Mononuclear cell (primary cell): ENCODE measurements around the gene TTC28. TPM values are rescaled to one million over a fixed set of nuclear protein-coding genes. Genes with fewer than 3 reads are reported as not detected.

ENCODE experiments used
- H3K27me3 ChIP-seq: 2 replicates; pipeline ENCODE4 v1.6.0; 2011; ENCODE audit warnings: low read length, control low read depth; ENCODE audit not compliant: insufficient read depth
- H3K4me1 ChIP-seq: 2 replicates; pipeline ENCODE4 v1.5.1; 2011; ENCODE audit warnings: mild to moderate bottlenecking, low read length, control low read depth; ENCODE audit not compliant: insufficient read depth
- H3K4me3 ChIP-seq: 2 replicates; pipeline ENCODE4 v1.5.1; 2011; ENCODE audit warnings: mild to moderate bottlenecking, low read length, moderate library complexity
- H3K9me3 ChIP-seq: 2 replicates; pipeline ENCODE4 v1.5.1; 2011; ENCODE audit warnings: low read depth, mild to moderate bottlenecking, control low read depth, low read length
- total RNA-seq: library from RNA; depleted of rRNA; stranded (reverse); fragments of >200 nt; gene quantifications from one replicate; pipeline ENCODE4 v1.2.3, GENCODE V29; 2012

TTC28 gene
- total RNA-seq, 1 donor, result 1.5 TPM

- Histone ChIP-seq H3K9me3 (no peaks in the 10 kb centered on the region), H3K4me1 (no peaks in the 10 kb centered on the region), H3K27me3 (peaks cover 2% of the 10 kb centered on the region), H3K4me3 (no peak overlapping the region)
These were observed 259.7 kb downstream of the TTC28 start for GRCh38 chr22:28419919-28420318.

DNA sequence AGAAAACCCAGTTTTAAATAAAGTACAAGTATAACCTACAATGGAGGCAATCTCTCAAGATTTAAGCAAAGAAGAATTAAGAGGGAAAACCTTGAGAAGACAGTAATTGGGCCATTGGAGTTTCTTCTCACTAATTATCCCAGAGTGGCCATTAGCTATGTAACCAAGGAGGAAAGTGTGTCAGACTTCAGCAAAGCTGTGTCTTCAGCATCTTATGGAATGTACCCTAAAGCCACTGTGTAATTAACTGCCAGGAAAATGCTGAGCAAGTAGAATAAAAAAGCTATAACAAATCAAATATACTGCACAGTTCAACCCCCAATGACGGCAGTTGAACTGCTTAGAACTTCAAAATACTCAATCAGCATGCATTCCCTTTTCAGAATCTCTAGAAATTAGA is 261.6 kb downstream of the TTC28 start:
- H3K27me3 ChIP-seq, result no peaks in the 10 kb centered on the region
- H3K4me1 ChIP-seq, result no peaks in the 10 kb centered on the region
- H3K4me3 ChIP-seq, result no peak overlapping the region
- H3K9me3 ChIP-seq, result no peaks in the 10 kb centered on the region

DNA sequence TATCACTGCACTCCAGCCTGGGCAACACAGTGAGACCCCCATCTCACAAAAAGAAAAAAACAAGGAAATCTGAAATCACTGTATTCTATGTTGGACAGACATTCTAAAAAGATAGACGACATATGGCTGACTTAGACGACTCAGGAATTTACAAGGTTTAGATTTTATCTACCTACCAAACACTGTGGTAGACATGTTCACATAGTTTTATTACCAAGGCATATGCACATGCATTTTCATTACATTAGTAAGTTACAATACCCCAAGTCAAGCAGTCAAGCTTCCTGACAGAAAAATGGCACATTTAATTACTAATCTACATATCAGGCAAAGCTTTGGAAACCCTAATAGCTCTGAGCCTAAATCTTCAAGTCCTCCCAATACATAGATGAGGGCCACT is 262.2 kb downstream of the TTC28 start:
- Histone ChIP-seq H3K4me1 (no peaks in the 10 kb centered on the region), H3K4me3 (no peak overlapping the region), H3K27me3 (no peaks in the 10 kb centered on the region), H3K9me3 (no peaks in the 10 kb centered on the region)

DNA sequence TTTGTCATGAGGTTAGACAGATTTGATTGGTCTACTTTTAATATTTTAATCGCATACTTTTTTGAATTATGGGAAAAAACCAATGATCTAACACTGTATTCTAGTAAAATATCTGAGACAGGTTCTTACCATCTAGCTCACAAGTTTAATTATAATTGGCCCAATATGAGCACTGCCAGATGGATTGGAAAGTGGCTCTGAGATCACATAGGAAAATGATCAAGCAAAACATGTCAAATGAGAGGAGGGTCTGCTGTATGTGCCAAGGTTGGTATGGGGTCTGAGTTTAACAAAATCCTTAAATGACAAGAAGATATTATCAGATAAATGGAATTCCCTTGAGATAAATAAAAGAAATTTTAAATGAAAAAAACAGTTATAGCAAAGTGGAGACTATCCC is 264.7 kb downstream of the TTC28 start:
- Histone ChIP-seq H3K27me3 (no peaks in the 10 kb centered on the region), H3K4me3 (no peak overlapping the region), H3K4me1 (no peaks in the 10 kb centered on the region), H3K9me3 (no peaks in the 10 kb centered on the region)

DNA sequence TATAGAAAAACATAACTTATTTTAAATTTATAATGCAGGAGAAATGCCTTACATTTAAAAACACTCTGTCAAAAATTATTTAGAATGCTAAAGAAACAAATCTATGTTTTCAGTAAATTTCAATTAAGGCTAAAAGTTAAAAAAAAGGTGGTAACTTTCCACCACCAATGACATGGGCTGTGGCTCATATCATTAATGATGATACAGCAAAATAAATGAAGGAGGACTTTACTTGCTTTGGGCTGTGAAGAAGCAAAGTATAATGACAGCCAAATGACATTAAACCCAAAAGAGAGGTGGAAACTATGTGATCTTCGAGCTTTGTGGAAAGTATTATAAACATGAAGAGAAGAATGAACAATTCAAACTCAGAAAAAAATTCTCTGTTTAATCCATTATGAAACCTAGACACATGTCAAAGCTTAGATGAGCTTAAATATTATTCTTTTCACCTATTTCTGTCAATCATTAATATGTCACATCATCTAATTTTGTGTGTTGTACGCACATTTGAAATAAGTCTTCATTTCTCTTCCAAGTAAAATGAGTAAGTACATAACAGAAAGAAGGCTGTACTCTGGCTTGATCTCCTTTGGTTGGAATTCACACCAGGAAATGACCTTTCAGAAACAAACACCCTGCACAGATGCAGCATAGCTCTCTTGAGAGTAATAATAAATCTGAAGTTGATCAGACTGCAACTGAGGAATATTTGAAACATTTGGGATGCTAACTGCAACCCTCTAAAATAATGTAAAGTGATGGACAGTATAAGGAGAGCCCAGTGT is 265.8 kb downstream of the TTC28 start:
- Histone ChIP-seq H3K4me1 (no peaks in the 10 kb centered on the region), H3K9me3 (no peaks in the 10 kb centered on the region), H3K27me3 (no peaks in the 10 kb centered on the region), H3K4me3 (no peak overlapping the region)

- H3K27me3 ChIP-seq, result no peaks in the 10 kb centered on the region
- no peaks in the 10 kb centered on the region for H3K9me3 ChIP-seq
- no peaks in the 10 kb centered on the region for H3K4me1 ChIP-seq
- H3K4me3 ChIP-seq, result no peak overlapping the region
These were observed 267.5 kb downstream of the TTC28 start for GRCh38 chr22:28412109-28412508.

DNA sequence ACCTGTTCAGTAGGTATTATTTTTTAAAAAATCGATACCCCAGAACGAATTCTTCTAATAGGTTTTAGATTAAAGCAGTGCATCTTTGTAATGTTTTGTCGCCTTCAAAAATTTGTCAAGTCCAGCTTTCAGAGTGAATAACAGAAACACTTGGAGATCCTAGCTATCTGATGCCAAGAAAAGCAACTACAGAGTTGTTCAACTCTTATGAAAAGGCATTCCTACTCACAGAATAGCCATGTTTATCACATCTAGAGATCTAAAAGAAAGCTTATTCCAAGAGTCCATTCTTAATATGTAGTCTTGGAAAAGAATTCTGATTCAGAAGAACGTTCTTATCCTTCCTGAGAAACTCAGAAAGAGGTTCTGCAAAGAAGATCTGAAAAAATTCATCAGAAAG is 268.5 kb downstream of the TTC28 start:
- Histone ChIP-seq H3K4me1 (no peaks in the 10 kb centered on the region), H3K27me3 (no peaks in the 10 kb centered on the region), H3K9me3 (no peaks in the 10 kb centered on the region), H3K4me3 (no peak overlapping the region)

- Histone ChIP-seq H3K9me3 (no peaks in the 10 kb centered on the region), H3K27me3 (no peaks in the 10 kb centered on the region), H3K4me1 (no peaks in the 10 kb centered on the region), H3K4me3 (no peak overlapping the region)
These were observed 269.4 kb downstream of the TTC28 start for GRCh38 chr22:28410050-28410816.

DNA sequence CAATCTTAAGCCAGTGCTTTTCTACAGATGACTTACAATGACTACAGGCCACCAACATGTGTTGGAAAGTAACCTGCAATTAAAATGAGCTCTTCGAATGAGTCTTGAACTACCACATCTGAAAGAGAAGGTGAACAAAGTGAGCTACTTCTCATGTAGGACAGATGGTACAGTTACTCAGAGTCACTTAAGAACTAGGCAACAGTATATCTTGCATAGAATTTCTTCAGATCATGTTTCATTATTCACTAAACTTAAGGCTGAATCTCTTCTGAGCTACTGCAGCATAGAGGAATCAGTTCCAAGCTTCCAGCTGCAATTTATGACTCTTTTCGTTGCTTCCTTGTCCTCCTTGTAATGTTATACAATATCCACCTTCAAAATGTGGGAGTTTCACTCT is 270.9 kb downstream of the TTC28 start:
- Histone ChIP-seq H3K9me3 (no peaks in the 10 kb centered on the region), H3K4me3 (no peak overlapping the region), H3K27me3 (no peaks in the 10 kb centered on the region), H3K4me1 (no peaks in the 10 kb centered on the region)

GRCh38 chr22:28407645-28408044 is 272.0 kb downstream of the TTC28 start:
- Histone ChIP-seq H3K4me1 (no peaks in the 10 kb centered on the region), H3K4me3 (no peak overlapping the region), H3K27me3 (no peaks in the 10 kb centered on the region), H3K9me3 (no peaks in the 10 kb centered on the region)

DNA sequence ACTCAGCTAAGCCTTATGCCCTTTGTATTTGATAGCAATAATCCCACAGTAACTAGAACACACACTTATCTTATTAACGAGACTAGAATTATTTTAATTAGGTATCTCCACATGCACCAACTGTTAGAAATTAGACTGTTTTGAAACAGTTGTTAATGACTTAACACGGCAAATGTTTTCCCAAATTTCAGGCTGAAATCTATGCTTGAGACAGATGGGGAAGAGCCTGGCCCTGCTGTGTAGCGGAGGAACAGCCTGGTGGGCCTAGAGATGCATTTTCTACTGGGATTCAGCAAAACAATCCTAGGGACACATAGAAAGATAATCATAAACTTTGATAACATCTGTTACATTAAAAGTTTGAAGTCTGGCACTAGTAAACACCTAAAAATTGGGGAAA is 273.4 kb downstream of the TTC28 start:
- H3K4me1 ChIP-seq, result peaks cover 3% of the 10 kb centered on the region
- H3K9me3 ChIP-seq, result no peaks in the 10 kb centered on the region
- no peaks in the 10 kb centered on the region for H3K27me3 ChIP-seq
- no peak overlapping the region for H3K4me3 ChIP-seq

DNA sequence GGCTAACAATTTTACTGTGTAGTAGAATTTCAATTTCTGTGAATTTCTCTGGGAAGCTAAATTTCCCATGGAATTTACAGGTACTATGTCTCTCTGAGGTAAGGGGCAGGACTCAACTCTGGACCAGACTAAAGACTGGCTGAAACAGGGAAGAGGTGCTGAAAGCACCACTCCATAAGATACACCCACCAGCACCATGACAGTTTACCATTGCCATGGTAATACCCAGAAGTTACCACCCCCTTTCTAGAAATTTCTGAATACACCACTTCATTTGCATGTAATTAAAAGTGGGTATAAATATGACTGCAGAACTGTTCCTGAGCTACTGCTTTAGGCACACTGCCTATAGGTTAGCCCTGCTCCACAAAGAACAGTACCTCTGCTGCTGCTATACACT is 274.1 kb downstream of the TTC28 start:
- Histone ChIP-seq H3K4me3 (no peak overlapping the region), H3K9me3 (no peaks in the 10 kb centered on the region), H3K4me1 (peaks cover 5% of the 10 kb centered on the region), H3K27me3 (no peaks in the 10 kb centered on the region)

DNA sequence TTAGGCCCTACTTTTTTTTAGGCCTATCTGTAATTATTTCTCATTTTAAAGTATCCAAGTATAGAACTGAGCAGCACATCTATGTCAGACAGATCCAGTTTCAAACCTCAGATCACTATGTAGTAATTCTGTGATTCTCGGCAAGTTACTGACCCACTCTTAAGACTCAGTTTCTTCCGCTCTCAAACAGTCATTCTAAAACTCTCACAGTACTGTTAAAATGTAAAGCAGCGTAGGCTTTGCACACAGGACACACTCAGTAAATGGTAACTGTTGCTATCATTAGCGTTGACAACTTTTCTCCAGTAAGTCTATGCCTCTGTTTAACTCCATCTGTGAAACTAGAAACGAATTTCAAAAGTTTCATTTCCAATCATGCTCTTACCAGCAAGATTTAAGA is 277.1 kb downstream of the TTC28 start:
- H3K4me3 ChIP-seq, result no peak overlapping the region
- H3K27me3 ChIP-seq, result no peaks in the 10 kb centered on the region
- H3K4me1 ChIP-seq, result peaks cover 5% of the 10 kb centered on the region
- no peaks in the 10 kb centered on the region for H3K9me3 ChIP-seq

DNA sequence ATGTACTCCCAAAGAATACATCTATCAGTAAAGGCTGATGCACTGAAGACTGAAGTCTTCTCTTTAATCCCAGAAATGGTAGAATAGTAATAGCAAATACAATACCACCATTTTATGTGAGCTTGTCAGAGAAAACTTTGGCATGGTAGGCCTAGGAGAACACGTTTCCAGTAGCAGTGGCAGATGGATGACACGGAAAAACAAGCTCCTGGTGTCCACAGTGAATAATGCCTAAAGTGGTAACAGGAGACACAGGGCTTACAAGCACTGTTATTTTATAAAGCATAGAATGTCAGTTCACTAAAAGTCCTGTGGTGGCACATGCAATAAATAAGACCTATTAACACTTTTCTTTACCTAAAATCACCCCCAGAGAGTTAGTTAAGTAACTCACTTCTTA is 277.6 kb downstream of the TTC28 start:
- no peaks in the 10 kb centered on the region for H3K27me3 ChIP-seq

GRCh38 chr22:28398981-28399380 is 280.7 kb downstream of the TTC28 start:
- H3K27me3 ChIP-seq, result no peaks in the 10 kb centered on the region
- peaks cover 5% of the 10 kb centered on the region for H3K4me1 ChIP-seq
- no peak overlapping the region for H3K4me3 ChIP-seq
- no peaks in the 10 kb centered on the region for H3K9me3 ChIP-seq

More for the DNA sequence above, 277.6 kb downstream of the TTC28 start:
- H3K4me3 ChIP-seq, result no peak overlapping the region
- H3K4me1 ChIP-seq, result peaks cover 5% of the 10 kb centered on the region
- H3K9me3 ChIP-seq, result no peaks in the 10 kb centered on the region

DNA sequence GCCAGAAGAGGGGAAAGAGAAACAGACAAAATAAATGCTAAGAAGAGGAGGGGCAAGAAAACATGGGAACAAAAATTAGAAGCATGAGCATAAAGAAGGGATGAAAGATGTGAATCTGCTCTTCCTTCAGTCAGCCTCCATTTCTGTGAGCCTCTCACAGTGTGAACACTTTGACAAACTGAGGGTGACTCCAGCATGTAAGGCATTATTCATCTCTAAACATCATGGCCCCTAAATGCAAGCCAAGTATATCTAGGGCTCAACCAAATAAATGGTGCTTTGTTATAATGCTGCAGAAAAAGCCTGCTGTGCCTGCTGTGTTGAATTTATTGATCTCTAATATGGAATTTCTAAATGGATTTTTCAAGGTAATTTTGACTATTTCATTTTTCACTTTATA is 281.3 kb downstream of the TTC28 start:
- no peak overlapping the region for H3K4me3 ChIP-seq
- H3K27me3 ChIP-seq, result no peaks in the 10 kb centered on the region
- H3K9me3 ChIP-seq, result no peaks in the 10 kb centered on the region
- H3K4me1 ChIP-seq, result peaks cover 5% of the 10 kb centered on the region
